ENCODE data around the gene COA4. TPM values are rescaled to one million over a fixed set of nuclear protein-coding genes. Genes with fewer than 3 reads are reported as not detected.

COA4 gene
- total RNA-seq, 1 experiment from 2014 or later = 114 TPM

DNA sequence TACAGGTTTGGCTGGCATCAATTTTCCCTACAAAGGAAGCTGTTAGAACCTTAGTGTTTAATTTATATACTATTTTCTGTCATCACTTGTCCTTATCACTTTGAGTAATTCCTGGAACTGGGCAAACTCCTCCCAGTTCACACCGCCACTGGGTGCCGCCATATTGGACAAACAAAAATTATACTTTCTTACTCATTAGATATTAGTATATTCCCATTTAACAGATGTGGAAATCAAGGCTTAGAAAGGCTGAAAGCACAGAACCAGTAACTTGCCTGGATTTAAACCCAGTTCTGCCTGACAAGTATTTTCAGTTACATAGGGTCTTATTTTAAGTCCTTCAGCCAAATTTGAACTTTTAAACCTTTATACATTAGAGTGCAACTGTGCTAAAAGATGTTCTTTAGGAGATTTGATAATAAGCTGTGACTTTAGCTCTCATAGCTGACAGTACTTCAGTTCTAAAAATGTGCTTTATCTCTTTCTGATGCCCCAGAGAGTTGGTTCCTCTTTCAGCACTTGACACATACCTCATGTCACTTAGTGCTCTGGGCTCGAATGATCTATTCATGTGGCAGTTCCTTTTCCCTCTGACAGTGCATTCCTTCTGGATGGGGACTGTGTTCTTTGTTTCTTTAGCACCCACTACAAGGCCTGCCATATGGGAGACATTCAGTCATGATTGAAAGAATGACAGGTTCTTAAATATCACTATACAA is 25.4 kb downstream of the COA4 start (continued):
- TF ChIP-seq OVOL2 (CRISPR knock-in tag; IDR thresholded peaks at IDR 0.05; ENCODE audit: borderline replicate concordance) (no peak), ZNF138 (CRISPR knock-in tag; conservative IDR thresholded peaks at IDR 0.05) (no peak), CBFB (CRISPR knock-in tag; IDR thresholded peaks at IDR 0.05; ENCODE audit: low read depth) (no peak), GTF2I (CRISPR knock-in tag; conservative IDR thresholded peaks at IDR 0.05) (no peak)

DNA sequence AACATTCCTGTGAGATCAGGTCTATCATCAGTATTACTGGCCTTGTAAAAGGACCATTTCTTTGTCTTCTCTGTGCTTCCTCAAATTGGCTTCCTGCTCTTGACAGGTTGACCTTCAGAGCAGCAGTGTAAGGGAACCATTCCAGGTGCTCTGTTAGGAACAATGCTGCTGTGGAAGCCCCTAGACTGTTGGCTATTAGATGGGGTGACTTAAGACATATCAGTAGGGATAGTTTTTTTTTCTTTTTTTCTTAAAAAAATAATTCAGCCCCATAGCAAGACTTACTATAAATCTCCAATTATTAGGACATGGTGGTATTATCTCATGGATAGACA is 37.6 kb downstream of the COA4 start:
- no peak overlapping the region for H3K4me3 Mint-ChIP-seq
- peaks cover 10% of the 10 kb centered on the region for H3K4me1 Mint-ChIP-seq
- CTCF ChIA-PET = no interaction called here
- ATAC-seq = no peak
- H3K27me3 Mint-ChIP-seq (ENCODE audit: low read depth) = no peaks in the 10 kb centered on the region
- H3K27ac Mint-ChIP-seq = no peak overlapping the region
- H3K9me3 Mint-ChIP-seq = no peaks in the 10 kb centered on the region
- POLR2A ChIA-PET = no interaction called here
- H3K36me3 Mint-ChIP-seq = no peaks in the 10 kb centered on the region; the same call in 1 of the 2 replicates
- no peak for DNase-seq (ENCODE audit: low spot score)
- TF ChIP-seq, protein P1, sequence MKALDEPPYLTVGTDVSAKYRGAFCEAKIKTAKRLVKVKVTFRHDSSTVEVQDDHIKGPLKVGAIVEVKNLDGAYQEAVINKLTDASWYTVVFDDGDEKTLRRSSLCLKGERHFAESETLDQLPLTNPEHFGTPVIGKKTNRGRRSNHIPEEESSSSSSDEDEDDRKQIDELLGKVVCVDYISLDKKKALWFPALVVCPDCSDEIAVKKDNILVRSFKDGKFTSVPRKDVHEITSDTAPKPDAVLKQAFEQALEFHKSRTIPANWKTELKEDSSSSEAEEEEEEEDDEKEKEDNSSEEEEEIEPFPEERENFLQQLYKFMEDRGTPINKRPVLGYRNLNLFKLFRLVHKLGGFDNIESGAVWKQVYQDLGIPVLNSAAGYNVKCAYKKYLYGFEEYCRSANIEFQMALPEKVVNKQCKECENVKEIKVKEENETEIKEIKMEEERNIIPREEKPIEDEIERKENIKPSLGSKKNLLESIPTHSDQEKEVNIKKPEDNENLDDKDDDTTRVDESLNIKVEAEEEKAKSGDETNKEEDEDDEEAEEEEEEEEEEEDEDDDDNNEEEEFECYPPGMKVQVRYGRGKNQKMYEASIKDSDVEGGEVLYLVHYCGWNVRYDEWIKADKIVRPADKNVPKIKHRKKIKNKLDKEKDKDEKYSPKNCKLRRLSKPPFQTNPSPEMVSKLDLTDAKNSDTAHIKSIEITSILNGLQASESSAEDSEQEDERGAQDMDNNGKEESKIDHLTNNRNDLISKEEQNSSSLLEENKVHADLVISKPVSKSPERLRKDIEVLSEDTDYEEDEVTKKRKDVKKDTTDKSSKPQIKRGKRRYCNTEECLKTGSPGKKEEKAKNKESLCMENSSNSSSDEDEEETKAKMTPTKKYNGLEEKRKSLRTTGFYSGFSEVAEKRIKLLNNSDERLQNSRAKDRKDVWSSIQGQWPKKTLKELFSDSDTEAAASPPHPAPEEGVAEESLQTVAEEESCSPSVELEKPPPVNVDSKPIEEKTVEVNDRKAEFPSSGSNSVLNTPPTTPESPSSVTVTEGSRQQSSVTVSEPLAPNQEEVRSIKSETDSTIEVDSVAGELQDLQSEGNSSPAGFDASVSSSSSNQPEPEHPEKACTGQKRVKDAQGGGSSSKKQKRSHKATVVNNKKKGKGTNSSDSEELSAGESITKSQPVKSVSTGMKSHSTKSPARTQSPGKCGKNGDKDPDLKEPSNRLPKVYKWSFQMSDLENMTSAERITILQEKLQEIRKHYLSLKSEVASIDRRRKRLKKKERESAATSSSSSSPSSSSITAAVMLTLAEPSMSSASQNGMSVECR (CRISPR knock-in tag; IDR thresholded peaks at IDR 0.05; ENCODE audit: borderline replicate concordance) = no peak
- TF ChIP-seq FOXK1 (CRISPR knock-in tag; IDR thresholded peaks at IDR 0.05) (no peak), NR3C1 (CRISPR knock-in tag; conservative IDR thresholded peaks at IDR 0.05; ENCODE audit: low read depth) (no peak), NR2C2 (CRISPR knock-in tag; IDR thresholded peaks at IDR 0.05) (no peak), ZNF121 (CRISPR knock-in tag; IDR thresholded peaks at IDR 0.05) (no peak), ZNF423 (CRISPR knock-in tag; IDR thresholded peaks at IDR 0.05) (no peak), ZNF232 (CRISPR knock-in tag; IDR thresholded peaks at IDR 0.05) (no peak), IRF2 (CRISPR knock-in tag; IDR thresholded peaks at IDR 0.05; ENCODE audit: borderline replicate concordance, low read depth) (no peak), TEAD1 (CRISPR knock-in tag; IDR thresholded peaks at IDR 0.05) (no peak), FOXP1 (CRISPR knock-in tag; IDR thresholded peaks at IDR 0.05; ENCODE audit: borderline replicate concordance) (no peak)
- TF ChIP-seq, protein P2, sequence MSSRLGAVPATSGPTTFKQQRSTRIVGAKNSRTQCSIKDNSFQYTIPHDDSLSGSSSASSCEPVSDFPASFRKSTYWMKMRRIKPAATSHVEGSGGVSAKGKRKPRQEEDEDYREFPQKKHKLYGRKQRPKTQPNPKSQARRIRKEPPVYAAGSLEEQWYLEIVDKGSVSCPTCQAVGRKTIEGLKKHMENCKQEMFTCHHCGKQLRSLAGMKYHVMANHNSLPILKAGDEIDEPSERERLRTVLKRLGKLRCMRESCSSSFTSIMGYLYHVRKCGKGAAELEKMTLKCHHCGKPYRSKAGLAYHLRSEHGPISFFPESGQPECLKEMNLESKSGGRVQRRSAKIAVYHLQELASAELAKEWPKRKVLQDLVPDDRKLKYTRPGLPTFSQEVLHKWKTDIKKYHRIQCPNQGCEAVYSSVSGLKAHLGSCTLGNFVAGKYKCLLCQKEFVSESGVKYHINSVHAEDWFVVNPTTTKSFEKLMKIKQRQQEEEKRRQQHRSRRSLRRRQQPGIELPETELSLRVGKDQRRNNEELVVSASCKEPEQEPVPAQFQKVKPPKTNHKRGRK (CRISPR knock-in tag; IDR thresholded peaks at IDR 0.05; ENCODE audit: borderline replicate concordance) = no peak
- TF ChIP-seq, protein P3, sequence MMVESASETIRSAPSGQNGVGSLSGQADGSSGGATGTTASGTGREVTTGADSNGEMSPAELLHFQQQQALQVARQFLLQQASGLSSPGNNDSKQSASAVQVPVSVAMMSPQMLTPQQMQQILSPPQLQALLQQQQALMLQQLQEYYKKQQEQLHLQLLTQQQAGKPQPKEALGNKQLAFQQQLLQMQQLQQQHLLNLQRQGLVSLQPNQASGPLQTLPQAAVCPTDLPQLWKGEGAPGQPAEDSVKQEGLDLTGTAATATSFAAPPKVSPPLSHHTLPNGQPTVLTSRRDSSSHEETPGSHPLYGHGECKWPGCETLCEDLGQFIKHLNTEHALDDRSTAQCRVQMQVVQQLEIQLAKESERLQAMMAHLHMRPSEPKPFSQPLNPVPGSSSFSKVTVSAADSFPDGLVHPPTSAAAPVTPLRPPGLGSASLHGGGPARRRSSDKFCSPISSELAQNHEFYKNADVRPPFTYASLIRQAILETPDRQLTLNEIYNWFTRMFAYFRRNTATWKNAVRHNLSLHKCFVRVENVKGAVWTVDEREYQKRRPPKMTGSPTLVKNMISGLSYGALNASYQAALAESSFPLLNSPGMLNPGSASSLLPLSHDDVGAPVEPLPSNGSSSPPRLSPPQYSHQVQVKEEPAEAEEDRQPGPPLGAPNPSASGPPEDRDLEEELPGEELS (CRISPR knock-in tag; IDR thresholded peaks at IDR 0.05) = no peak
- TF ChIP-seq, protein P4, sequence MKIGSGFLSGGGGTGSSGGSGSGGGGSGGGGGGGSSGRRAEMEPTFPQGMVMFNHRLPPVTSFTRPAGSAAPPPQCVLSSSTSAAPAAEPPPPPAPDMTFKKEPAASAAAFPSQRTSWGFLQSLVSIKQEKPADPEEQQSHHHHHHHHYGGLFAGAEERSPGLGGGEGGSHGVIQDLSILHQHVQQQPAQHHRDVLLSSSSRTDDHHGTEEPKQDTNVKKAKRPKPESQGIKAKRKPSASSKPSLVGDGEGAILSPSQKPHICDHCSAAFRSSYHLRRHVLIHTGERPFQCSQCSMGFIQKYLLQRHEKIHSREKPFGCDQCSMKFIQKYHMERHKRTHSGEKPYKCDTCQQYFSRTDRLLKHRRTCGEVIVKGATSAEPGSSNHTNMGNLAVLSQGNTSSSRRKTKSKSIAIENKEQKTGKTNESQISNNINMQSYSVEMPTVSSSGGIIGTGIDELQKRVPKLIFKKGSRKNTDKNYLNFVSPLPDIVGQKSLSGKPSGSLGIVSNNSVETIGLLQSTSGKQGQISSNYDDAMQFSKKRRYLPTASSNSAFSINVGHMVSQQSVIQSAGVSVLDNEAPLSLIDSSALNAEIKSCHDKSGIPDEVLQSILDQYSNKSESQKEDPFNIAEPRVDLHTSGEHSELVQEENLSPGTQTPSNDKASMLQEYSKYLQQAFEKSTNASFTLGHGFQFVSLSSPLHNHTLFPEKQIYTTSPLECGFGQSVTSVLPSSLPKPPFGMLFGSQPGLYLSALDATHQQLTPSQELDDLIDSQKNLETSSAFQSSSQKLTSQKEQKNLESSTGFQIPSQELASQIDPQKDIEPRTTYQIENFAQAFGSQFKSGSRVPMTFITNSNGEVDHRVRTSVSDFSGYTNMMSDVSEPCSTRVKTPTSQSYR (CRISPR knock-in tag; IDR thresholded peaks at IDR 0.05) = no peak
- TF ChIP-seq, protein P5, sequence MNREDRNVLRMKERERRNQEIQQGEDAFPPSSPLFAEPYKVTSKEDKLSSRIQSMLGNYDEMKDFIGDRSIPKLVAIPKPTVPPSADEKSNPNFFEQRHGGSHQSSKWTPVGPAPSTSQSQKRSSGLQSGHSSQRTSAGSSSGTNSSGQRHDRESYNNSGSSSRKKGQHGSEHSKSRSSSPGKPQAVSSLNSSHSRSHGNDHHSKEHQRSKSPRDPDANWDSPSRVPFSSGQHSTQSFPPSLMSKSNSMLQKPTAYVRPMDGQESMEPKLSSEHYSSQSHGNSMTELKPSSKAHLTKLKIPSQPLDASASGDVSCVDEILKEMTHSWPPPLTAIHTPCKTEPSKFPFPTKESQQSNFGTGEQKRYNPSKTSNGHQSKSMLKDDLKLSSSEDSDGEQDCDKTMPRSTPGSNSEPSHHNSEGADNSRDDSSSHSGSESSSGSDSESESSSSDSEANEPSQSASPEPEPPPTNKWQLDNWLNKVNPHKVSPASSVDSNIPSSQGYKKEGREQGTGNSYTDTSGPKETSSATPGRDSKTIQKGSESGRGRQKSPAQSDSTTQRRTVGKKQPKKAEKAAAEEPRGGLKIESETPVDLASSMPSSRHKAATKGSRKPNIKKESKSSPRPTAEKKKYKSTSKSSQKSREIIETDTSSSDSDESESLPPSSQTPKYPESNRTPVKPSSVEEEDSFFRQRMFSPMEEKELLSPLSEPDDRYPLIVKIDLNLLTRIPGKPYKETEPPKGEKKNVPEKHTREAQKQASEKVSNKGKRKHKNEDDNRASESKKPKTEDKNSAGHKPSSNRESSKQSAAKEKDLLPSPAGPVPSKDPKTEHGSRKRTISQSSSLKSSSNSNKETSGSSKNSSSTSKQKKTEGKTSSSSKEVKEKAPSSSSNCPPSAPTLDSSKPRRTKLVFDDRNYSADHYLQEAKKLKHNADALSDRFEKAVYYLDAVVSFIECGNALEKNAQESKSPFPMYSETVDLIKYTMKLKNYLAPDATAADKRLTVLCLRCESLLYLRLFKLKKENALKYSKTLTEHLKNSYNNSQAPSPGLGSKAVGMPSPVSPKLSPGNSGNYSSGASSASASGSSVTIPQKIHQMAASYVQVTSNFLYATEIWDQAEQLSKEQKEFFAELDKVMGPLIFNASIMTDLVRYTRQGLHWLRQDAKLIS (CRISPR knock-in tag; IDR thresholded peaks at IDR 0.05; ENCODE audit: borderline replicate concordance) = no peak
- TF ChIP-seq, protein P6, sequence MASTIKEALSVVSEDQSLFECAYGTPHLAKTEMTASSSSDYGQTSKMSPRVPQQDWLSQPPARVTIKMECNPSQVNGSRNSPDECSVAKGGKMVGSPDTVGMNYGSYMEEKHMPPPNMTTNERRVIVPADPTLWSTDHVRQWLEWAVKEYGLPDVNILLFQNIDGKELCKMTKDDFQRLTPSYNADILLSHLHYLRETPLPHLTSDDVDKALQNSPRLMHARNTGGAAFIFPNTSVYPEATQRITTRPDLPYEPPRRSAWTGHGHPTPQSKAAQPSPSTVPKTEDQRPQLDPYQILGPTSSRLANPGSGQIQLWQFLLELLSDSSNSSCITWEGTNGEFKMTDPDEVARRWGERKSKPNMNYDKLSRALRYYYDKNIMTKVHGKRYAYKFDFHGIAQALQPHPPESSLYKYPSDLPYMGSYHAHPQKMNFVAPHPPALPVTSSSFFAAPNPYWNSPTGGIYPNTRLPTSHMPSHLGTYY (CRISPR knock-in tag; IDR thresholded peaks at IDR 0.05) = no peak
